NB4 (cell line): ENCODE measurements around the gene NLRP7.
"Not testable (repeated sequence)": the region's sequence is repeated elsewhere in the genome, so short reads cannot be mapped to it uniquely, and the experiment has no call there.

Source experiments
- DNase-seq: peaks from one replicate; pipeline ENCODE4 v3.0.0; 2010; ENCODE audit warnings: low read depth
- H3K4me3 ChIP-seq: one replicate; pipeline ENCODE4 v1.5.1; 2011; ENCODE audit warnings: mild to moderate bottlenecking, low read depth, low read length, moderate library complexity
- MYC ChIP-seq: IDR thresholded peaks from 2 replicates; pipeline ENCODE4 v1.6.1; 2011; ENCODE audit warnings: low read depth, low read length
- POLR2A ChIP-seq: IDR thresholded peaks from 2 replicates; pipeline ENCODE4 v1.6.1; 2011; ENCODE audit warnings: mild to moderate bottlenecking; ENCODE audit not compliant: insufficient read length; ENCODE audit errors: extremely low read depth
- TF ChIP-seq, protein P1 (sequence below): IDR thresholded peaks from 2 replicates; pipeline ENCODE4 v1.6.1; 2011; ENCODE audit warnings: low read depth, low read length
- TF ChIP-seq, protein P2 (sequence below): IDR thresholded peaks from one replicate; pipeline ENCODE4 v1.5.1; 2012; ENCODE audit warnings: low read depth, low read length

The NLRP7 gene

DNA sequence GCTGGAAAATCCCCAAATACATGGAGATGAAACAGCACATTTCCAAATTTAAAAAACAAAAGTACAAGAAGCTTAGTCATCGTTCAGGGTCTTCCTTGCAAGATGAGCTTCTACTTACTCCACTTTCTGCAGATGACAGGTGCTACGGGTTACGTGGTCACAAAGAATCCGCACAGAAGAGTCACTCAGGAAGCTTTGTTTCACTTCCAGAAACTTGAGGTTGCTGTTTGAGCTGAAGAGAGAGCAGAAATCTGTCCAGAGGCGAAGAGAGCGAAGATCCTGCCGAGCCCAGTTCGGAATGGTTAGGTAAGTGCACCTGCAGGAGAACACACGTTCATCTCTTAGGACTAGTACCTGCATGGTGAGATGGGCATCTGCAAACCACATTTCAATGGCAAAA lies 9.4 kb downstream of the NLRP7 start:
- DNase-seq: no peak
- TF ChIP-seq, protein P1, sequence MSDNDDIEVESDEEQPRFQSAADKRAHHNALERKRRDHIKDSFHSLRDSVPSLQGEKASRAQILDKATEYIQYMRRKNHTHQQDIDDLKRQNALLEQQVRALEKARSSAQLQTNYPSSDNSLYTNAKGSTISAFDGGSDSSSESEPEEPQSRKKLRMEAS: no peak
- TF ChIP-seq, protein P2, sequence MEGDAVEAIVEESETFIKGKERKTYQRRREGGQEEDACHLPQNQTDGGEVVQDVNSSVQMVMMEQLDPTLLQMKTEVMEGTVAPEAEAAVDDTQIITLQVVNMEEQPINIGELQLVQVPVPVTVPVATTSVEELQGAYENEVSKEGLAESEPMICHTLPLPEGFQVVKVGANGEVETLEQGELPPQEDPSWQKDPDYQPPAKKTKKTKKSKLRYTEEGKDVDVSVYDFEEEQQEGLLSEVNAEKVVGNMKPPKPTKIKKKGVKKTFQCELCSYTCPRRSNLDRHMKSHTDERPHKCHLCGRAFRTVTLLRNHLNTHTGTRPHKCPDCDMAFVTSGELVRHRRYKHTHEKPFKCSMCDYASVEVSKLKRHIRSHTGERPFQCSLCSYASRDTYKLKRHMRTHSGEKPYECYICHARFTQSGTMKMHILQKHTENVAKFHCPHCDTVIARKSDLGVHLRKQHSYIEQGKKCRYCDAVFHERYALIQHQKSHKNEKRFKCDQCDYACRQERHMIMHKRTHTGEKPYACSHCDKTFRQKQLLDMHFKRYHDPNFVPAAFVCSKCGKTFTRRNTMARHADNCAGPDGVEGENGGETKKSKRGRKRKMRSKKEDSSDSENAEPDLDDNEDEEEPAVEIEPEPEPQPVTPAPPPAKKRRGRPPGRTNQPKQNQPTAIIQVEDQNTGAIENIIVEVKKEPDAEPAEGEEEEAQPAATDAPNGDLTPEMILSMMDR: no peak
- TF ChIP-seq POLR2A: no peak
- TF ChIP-seq MYC: no peak
- H3K4me3 ChIP-seq: no peak overlapping the region

DNA sequence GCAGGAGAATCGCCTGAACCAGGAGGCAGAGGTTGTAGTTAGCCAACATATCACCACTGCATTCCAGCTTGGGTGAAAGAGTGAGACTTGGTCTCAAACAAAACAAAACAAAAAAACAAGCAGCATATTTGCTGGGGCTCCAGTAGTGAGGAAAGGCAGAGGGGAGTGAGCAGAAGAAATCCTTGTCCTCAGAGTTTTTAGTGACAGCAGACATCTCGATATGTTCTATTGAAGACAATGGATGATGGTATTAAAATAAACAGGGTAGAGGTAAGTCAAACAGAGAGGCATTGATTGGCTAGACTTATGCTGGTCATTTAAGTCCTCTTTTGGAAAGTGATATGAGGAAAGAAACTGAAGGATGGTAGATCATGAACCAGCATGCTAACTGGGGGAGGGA lies 19.0 kb downstream of the NLRP7 start:
- peak; percentile 13 for DNase-seq
- TF ChIP-seq, protein P2: no peak
- no peak for TF ChIP-seq MYC
- TF ChIP-seq, protein P1: no peak
- TF ChIP-seq POLR2A: no peak
- H3K4me3 ChIP-seq: no peak overlapping the region

DNA sequence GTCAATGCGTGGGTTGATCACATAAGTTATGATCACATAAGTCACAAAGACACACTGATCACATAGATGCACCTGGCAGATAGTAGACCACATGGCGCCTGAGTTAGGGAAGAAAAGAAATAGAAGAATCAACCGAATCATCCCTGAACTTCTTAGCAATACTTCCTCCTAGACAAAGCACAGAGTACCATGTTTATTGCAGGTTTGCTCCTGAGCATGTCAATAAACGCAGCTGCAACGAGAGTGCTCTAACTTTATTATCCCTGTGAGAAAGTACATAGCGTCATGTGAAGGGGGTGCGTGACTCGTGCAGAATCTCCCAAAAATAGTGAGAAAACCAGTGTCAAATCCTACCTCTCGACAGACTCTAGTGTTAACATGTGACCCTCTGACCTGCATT lies 24.1 kb downstream of the NLRP7 start:
- no peak overlapping the region for H3K4me3 ChIP-seq
- TF ChIP-seq, protein P2: no peak
- TF ChIP-seq MYC: no peak
- no peak for TF ChIP-seq POLR2A
- TF ChIP-seq, protein P1: no peak
- no peak for DNase-seq

DNA sequence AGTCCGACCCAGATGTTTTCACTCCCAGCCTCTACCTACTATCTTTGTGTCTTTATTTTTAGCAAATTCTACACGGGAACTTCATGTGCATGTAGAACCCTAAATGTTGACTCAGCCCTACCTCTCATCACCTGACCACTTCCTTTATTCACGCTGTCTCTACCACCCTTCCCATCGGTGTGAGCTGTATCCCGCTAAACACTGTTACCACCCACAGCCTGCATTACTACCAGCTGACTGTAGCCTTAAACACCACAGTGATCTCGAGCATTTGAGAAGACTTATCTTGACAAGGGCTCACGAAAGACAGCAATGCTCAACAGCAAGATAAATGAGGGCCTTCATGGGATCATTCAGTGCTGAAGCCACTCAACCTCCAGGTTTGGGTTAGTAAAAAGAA lies 26.2 kb downstream of the NLRP7 start:
- TF ChIP-seq, protein P1: no peak
- no peak for TF ChIP-seq POLR2A
- DNase-seq: no peak

DNA sequence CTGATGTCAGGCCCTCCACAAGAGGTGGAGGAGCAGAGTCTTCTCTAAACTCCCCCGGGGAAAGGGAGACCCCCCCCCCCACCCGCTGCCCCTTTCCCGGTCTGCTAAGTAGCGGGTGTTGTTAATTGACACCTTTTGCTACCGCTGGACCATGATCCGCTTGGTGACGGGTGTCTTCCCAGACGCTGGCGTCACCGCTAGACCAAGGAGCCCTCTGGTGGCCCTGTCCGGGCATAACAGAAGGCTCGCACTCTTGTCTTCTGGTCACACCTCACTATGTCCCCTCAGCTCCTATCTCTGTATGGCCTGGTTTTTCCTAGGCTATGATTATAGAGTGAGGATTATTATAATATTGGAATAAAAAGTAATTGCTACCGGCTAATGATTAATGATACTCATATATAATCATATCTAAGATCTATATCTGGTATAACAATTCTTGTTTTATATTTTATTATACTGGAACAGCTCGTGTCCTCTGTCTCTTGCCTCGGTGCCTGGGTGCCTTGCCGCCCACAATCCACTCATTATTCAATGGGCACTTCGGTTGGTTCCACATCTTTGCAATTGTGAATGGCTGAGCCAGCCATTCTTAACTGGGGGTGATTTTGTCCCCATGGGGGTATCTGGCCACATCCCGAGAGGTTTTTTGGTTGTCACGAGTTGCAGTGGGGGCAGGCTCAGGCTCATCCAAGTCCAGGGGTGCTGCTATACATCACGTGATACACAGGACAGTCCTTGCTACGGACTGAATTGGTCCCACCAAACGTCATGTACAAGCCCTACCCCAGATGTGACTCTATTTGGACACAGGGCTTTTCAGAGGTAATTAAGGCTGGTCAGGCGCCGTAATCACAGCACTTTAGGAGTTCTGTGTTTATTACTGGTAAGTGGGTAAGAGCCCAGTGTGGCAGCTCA lies 27.4 kb downstream of the NLRP7 start:
- peak; percentile 24 for DNase-seq
- H3K4me3 ChIP-seq: not testable (repeated sequence)

More for the DNA sequence above, 26.2 kb downstream of the NLRP7 start:
- H3K4me3 ChIP-seq: no peak overlapping the region

DNA sequence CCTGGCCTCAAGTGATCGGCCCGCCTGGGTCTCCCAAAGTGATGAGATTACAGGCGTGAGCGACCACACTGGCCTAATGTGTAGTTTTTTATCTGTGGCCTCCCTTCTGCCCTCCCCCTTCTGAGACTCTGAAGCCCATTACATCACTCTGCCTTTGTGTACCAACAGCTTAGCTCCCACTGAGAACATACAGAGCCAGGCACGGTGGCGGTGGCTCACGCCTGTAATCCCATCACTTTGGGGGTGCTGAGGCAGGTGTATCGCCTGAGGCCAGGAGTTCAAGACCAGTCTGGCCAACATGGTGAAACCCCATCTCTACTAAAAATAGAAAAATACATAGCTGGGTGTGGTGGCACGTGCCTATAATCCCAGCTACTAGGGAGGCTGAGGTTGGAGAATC lies 28.8 kb downstream of the NLRP7 start:
- no peak for TF ChIP-seq MYC
- TF ChIP-seq, protein P1: no peak
- TF ChIP-seq, protein P2: no peak
- TF ChIP-seq POLR2A: no peak
- H3K4me3 ChIP-seq: no peak overlapping the region
- no peak for DNase-seq
